Smooth muscle cell of the umbilical artery (primary cell): Measurements from ENCODE around the gene BPI. TPM values are rescaled to one million over a fixed set of nuclear protein-coding genes. Genes with fewer than 3 reads are reported as not detected.

ENCODE experiments used
- total RNA-seq: library from RNA; depleted of rRNA; stranded (reverse); fragments of >200 nt; gene quantifications from 2 replicates; pipeline ENCODE4 v1.2.3, GENCODE V29; 2014

Gene BPI
- total RNA-seq: not detected in 2 replicates

GRCh38 chr20:38303908-38304379 lies at the start of gene BPI:
TSS of gene BPI (plus strand) at chr20:38304156. CDS start at chr20:38304224, 68 bp downstream.

GRCh38 chr20:38260378-38261053 lies 43.4 kb upstream of the BPI start, which contains the start of gene KIAA1755:
TSS of gene KIAA1755 (minus strand) at chr20:38260735. CDS start at chr20:38260500, 235 bp downstream.

GRCh38 chr20:38346247-38346651 lies 42.3 kb downstream of the BPI start, which contains the start of gene LBP:
TSS of gene LBP (plus strand) at chr20:38346482. CDS start at chr20:38346517, 35 bp downstream.

Other genes starting within 250 kb of the BPI start
- 1,934 and 2,042 TPM in 2 replicates for gene TGM2, start 138.9 kb upstream of the BPI start, total RNA-seq
- gene KIAA1755, start 43.4 kb upstream of the BPI start, total RNA-seq: 0.65 and 1.5 TPM in 2 replicates
- gene LBP, start 42.3 kb downstream of the BPI start, total RNA-seq: not detected in 2 replicates
- 3.0 and 16.6 TPM in 2 replicates for gene SNHG17, start 131.2 kb downstream of the BPI start, total RNA-seq
- gene RALGAPB, start 168.7 kb downstream of the BPI start, total RNA-seq: 33.3 and 38.1 TPM in 2 replicates